HepG2 (cell line): ENCODE measurements around the gene MPIG6B. TPM values are rescaled to one million over a fixed set of nuclear protein-coding genes. Genes with fewer than 3 reads are reported as not detected.

Source experiments
- FOXC1 ChIP-seq: sonication (generic); formaldehyde crosslinking; IDR thresholded peaks from 2 replicates; pipeline ENCODE4 v1.8.0; 2022; ENCODE audit warnings: mild to moderate bottlenecking, missing genetic modification reagents, borderline replicate concordance
- HOXA5 ChIP-seq: sonication (generic); formaldehyde crosslinking; IDR thresholded peaks from 2 replicates; pipeline ENCODE4 v1.4.0; 2020; ENCODE audit warnings: missing genetic modification reagents
- HOXD1 ChIP-seq: sonication (generic); formaldehyde crosslinking; IDR thresholded peaks from 2 replicates; pipeline ENCODE4 v1.5.0; 2020; ENCODE audit warnings: missing genetic modification reagents
- LCORL ChIP-seq, 2 experiments: fragments of 450-650 bp in 1 of 2; sonication (generic) in 1 of 2; formaldehyde crosslinking in 1 of 2; IDR thresholded peaks; 2 replicates each; pipeline versions ENCODE4 v1.5.0 to v1.6.1; 2017 to 2020; ENCODE audit warnings: antibody characterized with exemption in 1 of 2, missing genetic modification reagents in 1 of 2
- MED8 ChIP-seq: sonication (generic); formaldehyde crosslinking; IDR thresholded peaks from 2 replicates; pipeline ENCODE4 v1.8.1; 2023; ENCODE audit warnings: mild to moderate bottlenecking, missing genetic modification reagents; ENCODE audit not compliant: insufficient replicate concordance
- NCOA1 ChIP-seq: sonication (generic); formaldehyde crosslinking; IDR thresholded peaks from 2 replicates; pipeline ENCODE4 v1.9.0; 2021; ENCODE audit warnings: missing genetic modification reagents
- NFKB2 ChIP-seq: sonication (generic); formaldehyde crosslinking; IDR thresholded peaks from 2 replicates; pipeline ENCODE4 v1.4.0; 2020; ENCODE audit warnings: missing genetic modification reagents, borderline replicate concordance
- ONECUT2 ChIP-seq: sonication (generic); formaldehyde crosslinking; IDR thresholded peaks from 2 replicates; pipeline ENCODE4 v1.4.0; 2020; ENCODE audit warnings: missing genetic modification reagents
- REPIN1 ChIP-seq: sonication (generic); formaldehyde crosslinking; IDR thresholded peaks from 2 replicates; pipeline ENCODE4 v1.8.0; 2022; ENCODE audit warnings: missing genetic modification reagents, low read depth, mild to moderate bottlenecking, borderline replicate concordance
- SALL1 ChIP-seq: sonication (generic); formaldehyde crosslinking; IDR thresholded peaks from 2 replicates; pipeline ENCODE4 v1.8.0; 2022; ENCODE audit warnings: mild to moderate bottlenecking, missing genetic modification reagents
- SMAD3 ChIP-seq: sonication (generic); formaldehyde crosslinking; IDR thresholded peaks from 2 replicates; pipeline ENCODE4 v1.4.0; 2020; ENCODE audit warnings: missing genetic modification reagents
- SOX13 ChIP-seq, 3 experiments: fragments of 450-650 bp in 1 of 3; sonication (generic) in 1 of 3; formaldehyde crosslinking in 1 of 3; IDR thresholded peaks in 2 of 3; conservative IDR thresholded peaks in 1 of 3; 2 replicates each; pipeline versions ENCODE4 v1.5.0 to v1.6.1; 2016 to 2020; ENCODE audit warnings: antibody characterized with exemption in 1 of 3, mild to moderate bottlenecking in 1 of 3, missing compliant biosample characterization in 1 of 3, missing genetic modification reagents in 1 of 3, moderate library complexity in 1 of 3
- TEAD3 ChIP-seq: optimal IDR thresholded peaks from 2 replicates; pipeline ENCODE3; 2016; ENCODE audit warnings: borderline replicate concordance
- YEATS2 ChIP-seq: sonication (generic); formaldehyde crosslinking; IDR thresholded peaks from 2 replicates; pipeline ENCODE4 v1.4.0; 2020; ENCODE audit warnings: missing genetic modification reagents, borderline replicate concordance
- YY1 ChIP-seq: IDR thresholded peaks from 2 replicates; pipeline ENCODE4 v1.6.1; 2011; ENCODE audit warnings: low read length, low read depth, moderate library complexity, mild to moderate bottlenecking; ENCODE audit not compliant: insufficient read depth, insufficient replicate concordance
- ZMYM3 ChIP-seq: sonication (generic); formaldehyde crosslinking; IDR thresholded peaks from 2 replicates; pipeline ENCODE4 v1.5.1; 2020; ENCODE audit warnings: mild to moderate bottlenecking, missing genetic modification reagents
- ZNF225 ChIP-seq: sonication (generic); formaldehyde crosslinking; IDR thresholded peaks from 2 replicates; pipeline ENCODE4 v1.4.0; 2020; ENCODE audit warnings: mild to moderate bottlenecking, missing genetic modification reagents
- ZNF792 ChIP-seq: IDR thresholded peaks from 2 replicates; pipeline ENCODE4 v1.6.1; 2016
- ZSCAN29 ChIP-seq: sonication (generic); formaldehyde crosslinking; conservative IDR thresholded peaks from 2 replicates; pipeline ENCODE4 v1.4.0; 2020; ENCODE audit warnings: mild to moderate bottlenecking, missing genetic modification reagents
- polyA plus RNA-seq, 8 experiments: library from polyadenylated mRNA; depleted of rRNA in 3 of 8; stranded (reverse) in 7 of 8; unstranded in 1 of 8; fragments of >200 nt; fragmentation: Illumina TruSeq in 4 of 8; extraction: Trizol in 4 of 8; gene quantifications; 2 replicates each; pipeline versions ENCODE4 v1.2.1 to v1.2.3, GENCODE V29; 2011 to 2016; ENCODE audit warnings: low read depth in 4 of 8, missing spikeins in 1 of 8, mixed read lengths in 1 of 8; ENCODE audit not compliant: insufficient read depth in 1 of 8
- total RNA-seq, 5 experiments: library from RNA; depleted of rRNA; stranded (reverse); fragments of >200 nt; fragmentation: Illumina TruSeq; extraction: Trizol; gene quantifications; 2 replicates each; pipeline ENCODE4 v1.2.3, GENCODE V29; 2016; ENCODE audit warnings: low read depth in 1 of 5
- TF ChIP-seq, protein P1 (sequence below): sonication (generic); formaldehyde crosslinking; IDR thresholded peaks from 2 replicates; pipeline ENCODE4 v1.5.0; 2020; ENCODE audit warnings: mild to moderate bottlenecking, missing genetic modification reagents, borderline replicate concordance
- TF ChIP-seq, protein P2 (sequence below), 2 experiments: sonication (generic) in 1 of 2; formaldehyde crosslinking in 1 of 2; IDR thresholded peaks; 2 replicates each; pipeline versions ENCODE4 v1.4.0 to v1.6.1; 2016 to 2020; ENCODE audit warnings: borderline replicate concordance in 1 of 2, low read depth in 1 of 2, mild to moderate bottlenecking in 1 of 2, missing genetic modification reagents in 1 of 2

The MPIG6B gene
- total and polyA plus RNA-seq, 2 of the 13 experiments (the other 11 are each of a cell fraction or from before 2014, with no cell fraction given), result not detected

DNA sequence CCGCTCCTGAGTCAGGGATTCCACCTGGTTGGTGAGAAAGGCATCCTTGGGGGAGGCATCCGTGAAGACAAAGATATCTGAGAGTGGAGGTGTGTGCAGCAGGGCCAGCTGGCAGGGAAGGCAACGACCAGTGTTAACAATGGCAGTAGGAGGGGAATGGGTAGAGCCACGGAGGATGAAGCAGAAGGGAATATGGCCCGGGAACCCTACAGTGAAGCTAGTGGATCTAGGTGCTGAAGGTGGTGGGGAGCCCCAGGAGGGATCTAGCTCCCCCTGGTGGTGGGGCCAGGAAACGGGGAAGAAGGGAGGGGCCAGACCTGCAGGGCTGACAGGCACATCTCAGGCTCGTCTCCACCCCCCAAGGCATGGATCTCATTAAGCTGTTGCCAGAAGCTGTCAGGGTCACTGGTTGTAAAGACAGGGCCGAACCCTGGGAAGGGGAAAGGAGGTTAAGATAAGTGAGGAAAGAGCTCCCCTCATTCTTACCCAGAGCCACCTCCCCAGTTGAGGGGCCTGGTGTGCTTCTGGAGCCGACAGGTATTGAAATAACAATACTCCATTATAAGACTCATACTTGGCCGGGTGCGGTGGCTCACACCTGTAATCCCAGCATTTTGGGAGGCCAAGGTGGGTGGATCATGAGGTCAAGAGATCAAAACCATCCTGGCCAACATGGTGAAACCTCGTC is 46.7 kb downstream of the MPIG6B start (continued):
- TF ChIP-seq SOX13 (IDR thresholded peaks at IDR 0.05), result no peak
- peak in 1 of 2 experiments; percentile 41; a peak in 1 of 4 replicates for TF ChIP-seq SOX13 (CRISPR knock-in tag; conservative IDR thresholded peaks at IDR 0.05 in 1 of 2, IDR thresholded peaks at IDR 0.05 in 1 of 2)
- peak; percentile 60; the same call in 1 of the 2 replicates for TF ChIP-seq SALL1 (CRISPR knock-in tag)
- peak; percentile 43 for TF ChIP-seq MED8 (CRISPR knock-in tag)
- TF ChIP-seq ZSCAN29, result 0 out of 2 replicates have a peak, but pooled peaks have one; percentile 25
- no peak for TF ChIP-seq HOXD1
- peak; percentile 66 for TF ChIP-seq YY1
- peak; percentile 46; the same call in 1 of the 2 replicates for TF ChIP-seq REPIN1 (CRISPR knock-in tag)
- 0 out of 2 replicates have a peak, but pooled peaks have one; percentile 47 for TF ChIP-seq FOXC1 (CRISPR knock-in tag)
- peak; percentile 77; the same call in 1 of the 2 replicates for TF ChIP-seq NCOA1 (CRISPR knock-in tag)
- no peak for TF ChIP-seq LCORL (IDR thresholded peaks at IDR 0.05)
- peak; percentile 81 for TF ChIP-seq LCORL (CRISPR knock-in tag; IDR thresholded peaks at IDR 0.05)
- TF ChIP-seq ZMYM3 (CRISPR knock-in tag), result peak; percentile 46; the same call in 1 of the 2 replicates
- TF ChIP-seq, protein P1, sequence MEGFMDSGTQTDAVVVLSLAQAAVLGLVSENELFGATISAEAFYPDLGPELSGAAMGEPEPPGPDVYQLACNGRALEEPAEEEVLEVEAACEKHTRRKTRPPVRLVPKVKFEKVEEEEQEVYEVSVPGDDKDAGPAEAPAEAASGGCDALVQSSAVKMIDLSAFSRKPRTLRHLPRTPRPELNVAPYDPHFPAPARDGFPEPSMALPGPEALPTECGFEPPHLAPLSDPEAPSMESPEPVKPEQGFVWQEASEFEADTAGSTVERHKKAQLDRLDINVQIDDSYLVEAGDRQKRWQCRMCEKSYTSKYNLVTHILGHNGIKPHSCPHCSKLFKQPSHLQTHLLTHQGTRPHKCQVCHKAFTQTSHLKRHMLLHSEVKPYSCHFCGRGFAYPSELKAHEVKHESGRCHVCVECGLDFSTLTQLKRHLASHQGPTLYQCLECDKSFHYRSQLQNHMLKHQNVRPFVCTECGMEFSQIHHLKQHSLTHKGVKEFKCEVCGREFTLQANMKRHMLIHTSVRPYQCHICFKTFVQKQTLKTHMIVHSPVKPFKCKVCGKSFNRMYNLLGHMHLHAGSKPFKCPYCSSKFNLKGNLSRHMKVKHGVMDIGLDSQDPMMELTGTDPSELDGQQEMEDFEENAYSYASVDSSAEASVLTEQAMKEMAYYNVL, result peak; percentile 49; the same call in 1 of the 2 replicates
- peak; percentile 69 for TF ChIP-seq TEAD3 (CRISPR knock-in tag)
- 0 out of 2 replicates have a peak, but pooled peaks have one; percentile 32 for TF ChIP-seq ZNF792 (CRISPR knock-in tag)
- 0 out of 2 replicates have a peak, but pooled peaks have one; percentile 56 for TF ChIP-seq HOXA5 (CRISPR knock-in tag)
- peak; percentile 75; the same call in 1 of the 2 replicates for TF ChIP-seq YEATS2
- TF ChIP-seq NFKB2 (CRISPR knock-in tag), result no peak; the same call in 1 of the 2 replicates
- 0 out of 2 replicates have a peak, but pooled peaks have one; percentile 61 for TF ChIP-seq ZNF225 (CRISPR knock-in tag)
- no peak for TF ChIP-seq ONECUT2 (CRISPR knock-in tag)
- TF ChIP-seq, protein P2, sequence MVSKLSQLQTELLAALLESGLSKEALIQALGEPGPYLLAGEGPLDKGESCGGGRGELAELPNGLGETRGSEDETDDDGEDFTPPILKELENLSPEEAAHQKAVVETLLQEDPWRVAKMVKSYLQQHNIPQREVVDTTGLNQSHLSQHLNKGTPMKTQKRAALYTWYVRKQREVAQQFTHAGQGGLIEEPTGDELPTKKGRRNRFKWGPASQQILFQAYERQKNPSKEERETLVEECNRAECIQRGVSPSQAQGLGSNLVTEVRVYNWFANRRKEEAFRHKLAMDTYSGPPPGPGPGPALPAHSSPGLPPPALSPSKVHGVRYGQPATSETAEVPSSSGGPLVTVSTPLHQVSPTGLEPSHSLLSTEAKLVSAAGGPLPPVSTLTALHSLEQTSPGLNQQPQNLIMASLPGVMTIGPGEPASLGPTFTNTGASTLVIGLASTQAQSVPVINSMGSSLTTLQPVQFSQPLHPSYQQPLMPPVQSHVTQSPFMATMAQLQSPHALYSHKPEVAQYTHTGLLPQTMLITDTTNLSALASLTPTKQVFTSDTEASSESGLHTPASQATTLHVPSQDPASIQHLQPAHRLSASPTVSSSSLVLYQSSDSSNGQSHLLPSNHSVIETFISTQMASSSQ (IDR thresholded peaks at IDR 0.05; ENCODE audit: low read depth), result no peak
- TF ChIP-seq, protein P2 (CRISPR knock-in tag; IDR thresholded peaks at IDR 0.05; ENCODE audit: borderline replicate concordance), result 0 out of 2 replicates have a peak, but pooled peaks have one; percentile 17
- 0 out of 2 replicates have a peak, but pooled peaks have one; percentile 26 for TF ChIP-seq SMAD3 (CRISPR knock-in tag)
